HG02981 (cell line): Measurements from ENCODE around the gene THPO.

ENCODE experiments used
- ATAC-seq: cut with Tn5 transposase; IDR thresholded peaks from one replicate; pipeline ENCODE4 v1.9.1; 2021; ENCODE audit warnings: mild to moderate bottlenecking, moderate library complexity; ENCODE audit not compliant: unreplicated experiment

The THPO gene

DNA sequence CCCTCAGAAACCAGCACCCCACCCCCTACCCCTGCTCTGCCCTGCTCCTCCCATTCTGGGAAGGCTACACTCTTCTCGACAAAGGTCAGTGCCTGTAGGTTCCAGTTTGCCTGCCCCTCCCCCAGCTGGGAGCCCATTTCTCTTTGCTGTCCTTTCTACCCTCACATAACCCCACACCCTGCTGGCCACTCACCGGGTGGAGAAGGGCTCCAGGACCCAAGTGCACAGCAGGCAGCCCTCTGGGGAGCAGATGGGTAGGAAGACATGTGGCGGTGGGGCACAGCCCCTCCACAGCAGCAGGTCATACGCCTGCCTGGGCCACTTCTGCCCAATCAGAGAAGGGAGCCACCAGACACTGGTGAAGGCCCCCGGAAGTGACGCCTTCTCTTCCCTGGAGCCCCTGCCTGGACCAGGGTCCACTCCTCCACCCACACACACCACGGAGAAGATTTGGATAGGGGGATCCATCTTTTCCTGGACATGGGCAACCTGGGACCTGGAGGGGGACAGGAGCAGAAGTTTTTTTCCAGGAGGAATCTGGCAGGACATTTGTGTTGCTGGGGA lies at the start of gene THPO:
THPO (minus strand) TSS at position 326 of the 564 bp plus-strand sequence. CDS start 1,948 bp downstream, outside the sequence.
- no peak for ATAC-seq

- ATAC-seq = no peak
Measured at GRCh38 chr3:184426691-184427141, 48.7 kb upstream of the THPO start.

DNA sequence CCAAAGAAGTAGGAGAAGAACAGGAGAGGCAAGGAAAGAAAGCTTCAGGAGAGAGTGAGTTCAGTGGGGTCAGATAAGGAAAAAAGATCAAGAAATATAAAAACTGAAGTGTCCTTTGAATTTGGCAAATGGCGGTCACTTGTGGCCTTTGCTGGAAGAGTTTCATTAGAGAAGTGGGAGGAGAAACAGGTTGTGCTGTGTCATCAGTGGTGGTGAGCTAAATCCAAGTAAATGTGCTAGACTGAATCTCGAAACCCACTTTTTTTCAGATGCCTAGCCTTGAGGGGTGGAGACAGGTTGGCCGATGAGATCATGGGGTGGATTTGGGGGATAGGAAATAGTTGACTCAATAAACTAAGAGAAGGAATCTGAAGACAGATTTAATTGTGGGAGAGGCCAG lies 45.6 kb upstream of the THPO start:
- no peak for ATAC-seq

DNA sequence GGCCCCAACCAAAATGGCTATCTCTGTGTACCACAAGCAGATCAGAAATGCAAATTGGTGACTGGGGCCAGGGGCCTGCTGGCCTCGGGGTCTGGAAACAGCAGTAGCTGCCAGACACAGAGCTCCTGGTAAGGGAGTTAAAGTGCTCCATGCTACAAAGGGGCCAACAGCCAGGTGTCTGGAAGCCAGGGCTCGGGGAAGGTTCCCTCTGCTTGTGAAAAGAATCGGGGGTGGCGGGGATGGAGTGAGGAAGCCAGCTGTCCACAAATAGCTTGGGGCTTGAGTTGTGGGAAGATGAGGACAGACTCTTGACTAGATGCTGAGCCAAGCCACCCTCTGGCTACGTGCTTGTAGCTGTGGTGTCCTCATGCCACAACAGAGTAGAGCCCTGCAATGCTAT lies 41.2 kb upstream of the THPO start:
- no peak for ATAC-seq

DNA sequence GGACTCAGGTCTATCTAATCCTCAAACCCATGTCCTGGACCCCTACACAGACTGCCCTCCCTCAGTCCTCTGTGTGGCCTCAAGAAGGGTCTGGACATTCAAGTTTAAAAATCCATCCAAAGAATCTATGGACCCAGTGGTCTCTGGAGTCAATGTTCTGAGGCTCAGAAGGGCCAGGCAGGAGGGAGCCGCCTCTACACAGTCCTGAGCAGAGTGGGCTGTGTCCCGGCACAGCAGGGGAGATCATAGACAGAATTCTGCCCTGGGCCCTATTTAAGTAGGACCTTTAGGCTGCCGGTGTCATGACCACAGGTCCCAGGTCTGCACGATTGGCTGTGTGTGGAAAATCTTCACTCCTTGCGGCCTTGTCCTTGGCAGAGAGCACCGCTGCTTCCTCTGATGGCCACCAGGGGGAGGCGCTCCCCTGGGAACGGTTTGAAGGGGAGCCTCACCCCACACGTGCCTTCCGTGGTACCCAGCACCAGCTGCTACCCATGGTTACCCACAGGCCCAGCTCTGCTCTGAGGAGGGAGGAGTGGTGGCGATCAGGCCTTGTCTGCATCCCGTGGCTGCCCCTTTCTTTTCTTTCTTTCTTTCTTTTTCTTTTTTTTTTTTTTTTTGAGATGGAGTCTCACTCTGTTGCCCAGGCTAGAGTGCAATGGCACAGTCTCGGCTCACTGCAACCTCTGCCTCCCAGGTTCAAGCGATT lies 39.8 kb upstream of the THPO start:
- peak; percentile 91 for ATAC-seq

- ATAC-seq = no peak
Measured at GRCh38 chr3:184415203-184415490, 37.1 kb upstream of the THPO start.

DNA sequence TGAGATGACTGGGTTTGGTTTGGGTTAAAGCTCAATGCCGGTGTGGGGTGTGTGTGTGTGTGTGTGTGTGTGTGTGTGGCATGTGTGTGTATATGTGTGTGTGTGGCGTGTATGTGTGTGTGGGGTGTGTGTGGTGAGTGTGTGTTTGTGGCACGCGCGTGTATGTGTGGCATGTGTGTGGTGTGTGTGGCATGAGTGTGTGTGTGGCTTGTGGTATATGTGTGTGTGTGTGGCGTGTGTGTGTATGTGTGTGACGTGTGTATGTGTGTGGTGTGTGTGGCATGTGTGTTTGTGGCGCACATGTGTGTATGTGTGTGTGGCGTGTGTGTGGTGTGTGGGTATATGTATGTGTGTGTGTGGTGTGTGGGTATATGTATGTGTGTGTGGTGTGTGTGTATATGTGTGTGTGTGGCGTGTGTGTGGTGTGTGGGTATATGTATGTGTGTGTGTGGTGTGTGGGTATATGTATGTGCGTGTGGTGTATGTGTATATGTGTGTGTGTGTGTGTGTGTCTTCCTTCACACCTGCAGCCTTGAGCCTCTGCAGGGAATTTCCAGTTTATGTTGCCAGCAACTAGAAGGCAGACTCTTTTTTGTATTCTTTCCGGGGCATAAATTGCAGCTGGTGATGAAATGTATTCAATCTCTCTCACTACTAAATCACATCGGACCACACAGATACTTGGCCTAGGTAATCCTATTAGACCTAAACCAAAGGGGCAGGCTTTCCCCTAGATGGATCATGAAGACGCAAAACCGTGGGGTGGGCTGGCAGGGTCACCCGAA lies 36.6 kb upstream of the THPO start:
- ATAC-seq = no peak

- ATAC-seq = no peak
Measured at GRCh38 chr3:184409946-184410500, 32.0 kb upstream of the THPO start.

GRCh38 chr3:184409331-184409926 lies 31.4 kb upstream of the THPO start:
- no peak for ATAC-seq

DNA sequence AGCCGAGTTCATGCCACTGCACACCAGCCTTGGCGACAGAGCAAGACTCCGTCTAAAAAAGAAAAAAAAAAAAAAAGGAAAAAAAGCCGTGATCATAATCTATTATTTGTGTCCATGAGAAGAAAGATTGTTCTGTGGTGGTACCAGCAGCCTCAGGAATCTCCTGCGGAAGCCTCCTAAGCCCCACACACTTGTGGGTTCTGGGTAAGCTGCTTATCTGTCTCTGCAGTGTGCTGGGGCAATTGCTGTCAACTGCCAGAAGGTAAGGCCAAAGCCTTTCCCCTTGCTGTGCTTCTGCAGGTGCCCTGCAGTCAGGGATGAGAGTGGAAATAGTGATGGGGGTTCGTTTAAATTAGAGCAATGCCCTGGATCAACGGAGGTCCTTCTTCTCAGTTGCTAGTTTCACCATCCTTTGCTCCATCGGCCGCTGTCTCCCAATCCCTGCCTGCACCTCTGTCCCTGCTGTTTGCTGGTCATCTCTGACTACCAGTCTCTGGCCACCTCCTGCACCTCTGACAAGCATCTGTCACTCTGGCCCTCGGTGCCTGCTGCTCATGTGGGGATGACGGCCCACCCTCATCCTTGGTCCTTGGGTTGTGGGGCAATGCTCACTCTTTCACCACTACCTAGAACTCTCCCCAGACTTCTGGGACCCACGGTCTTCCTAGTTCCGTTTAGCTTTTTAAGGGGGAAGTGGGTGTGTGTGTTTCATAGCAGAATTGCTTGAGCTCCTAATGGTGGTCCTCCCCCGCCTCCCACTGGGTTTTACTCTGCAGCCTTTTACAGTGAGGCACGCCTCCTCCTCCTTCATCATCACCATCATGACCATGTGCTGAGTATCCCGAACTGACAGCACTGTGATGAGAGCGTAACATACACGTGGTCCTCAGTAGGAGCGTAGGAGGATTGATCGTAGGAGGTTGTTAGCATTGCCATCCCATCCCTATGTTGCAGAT lies 27.3 kb upstream of the THPO start:
- ATAC-seq = no peak

GRCh38 chr3:184399410-184399809 lies 21.4 kb upstream of the THPO start:
- ATAC-seq = no peak

- no peak for ATAC-seq
Measured at GRCh38 chr3:184395320-184395660, 17.3 kb upstream of the THPO start.

DNA sequence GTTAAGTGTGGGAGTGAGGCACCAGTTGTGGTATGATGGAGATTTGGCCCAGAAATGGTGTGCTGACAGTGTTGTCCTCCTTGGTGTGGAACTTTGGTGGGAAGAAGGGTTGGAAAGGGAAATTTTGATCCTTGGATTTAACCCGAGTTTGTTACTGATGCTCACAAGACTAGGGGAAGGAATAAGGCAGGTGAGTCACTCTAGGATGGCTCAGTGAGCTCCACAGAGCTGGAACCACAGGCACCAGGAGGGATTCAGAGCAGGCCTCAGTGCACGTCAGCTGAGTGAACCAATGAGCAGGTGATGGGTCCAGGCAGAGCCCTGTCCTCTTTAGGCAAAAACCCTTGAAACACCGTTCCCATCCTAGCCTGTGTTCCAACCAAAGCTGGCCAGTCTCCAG lies 13.3 kb upstream of the THPO start:
- ATAC-seq = no peak

DNA sequence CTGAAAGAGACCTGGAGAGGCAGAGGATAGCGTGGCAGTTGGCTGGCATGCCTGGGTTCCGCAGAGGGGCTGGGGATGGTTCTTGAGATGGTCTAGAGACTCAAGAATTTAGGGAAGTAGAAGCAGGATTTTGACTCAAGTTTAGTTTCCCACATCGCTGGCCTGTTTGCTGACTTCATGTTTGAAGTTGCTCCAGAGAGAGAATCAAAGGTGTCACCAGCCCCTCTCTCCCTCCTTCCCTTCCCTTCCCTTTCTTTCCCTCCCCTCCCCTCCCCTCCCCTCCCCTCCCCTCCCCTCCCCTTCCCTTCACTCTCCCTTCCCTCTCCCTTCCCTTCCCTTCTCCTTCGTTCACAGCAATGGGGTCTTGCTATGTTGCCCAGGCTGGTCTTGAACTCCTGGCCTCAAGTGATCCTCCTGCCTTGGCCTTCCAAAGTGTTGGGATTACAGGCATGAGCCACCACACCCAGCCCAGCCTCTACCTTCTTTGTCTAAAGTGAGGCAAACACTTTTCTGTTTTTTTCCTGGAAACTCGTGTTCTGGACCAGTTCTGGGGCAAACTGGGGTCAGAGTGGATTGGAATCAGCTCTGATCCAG lies 12.0 kb upstream of the THPO start:
- no peak for ATAC-seq

DNA sequence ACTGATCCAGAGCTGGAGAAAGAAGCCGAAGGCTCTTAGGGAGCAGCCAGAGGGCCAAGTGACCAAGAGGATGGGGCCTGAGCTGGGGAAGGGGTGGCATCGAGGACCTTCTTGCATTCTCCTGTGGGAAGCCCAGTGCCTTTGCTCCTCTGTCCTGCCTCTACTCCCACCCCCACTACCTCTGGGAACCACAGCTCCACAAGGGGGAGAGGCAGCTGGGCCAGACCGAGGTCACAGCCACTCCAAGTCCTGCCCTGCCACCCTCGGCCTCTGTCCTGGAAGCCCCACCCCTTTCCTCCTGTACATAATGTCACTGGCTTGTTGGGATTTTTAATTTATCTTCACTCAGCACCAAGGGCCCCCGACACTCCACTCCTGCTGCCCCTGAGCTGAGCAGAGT lies 11.4 kb upstream of the THPO start:
- no peak for ATAC-seq

GRCh38 chr3:184388936-184389230 lies 10.9 kb upstream of the THPO start:
- no peak for ATAC-seq

GRCh38 chr3:184388164-184388935 lies 10.3 kb upstream of the THPO start:
- no peak for ATAC-seq

DNA sequence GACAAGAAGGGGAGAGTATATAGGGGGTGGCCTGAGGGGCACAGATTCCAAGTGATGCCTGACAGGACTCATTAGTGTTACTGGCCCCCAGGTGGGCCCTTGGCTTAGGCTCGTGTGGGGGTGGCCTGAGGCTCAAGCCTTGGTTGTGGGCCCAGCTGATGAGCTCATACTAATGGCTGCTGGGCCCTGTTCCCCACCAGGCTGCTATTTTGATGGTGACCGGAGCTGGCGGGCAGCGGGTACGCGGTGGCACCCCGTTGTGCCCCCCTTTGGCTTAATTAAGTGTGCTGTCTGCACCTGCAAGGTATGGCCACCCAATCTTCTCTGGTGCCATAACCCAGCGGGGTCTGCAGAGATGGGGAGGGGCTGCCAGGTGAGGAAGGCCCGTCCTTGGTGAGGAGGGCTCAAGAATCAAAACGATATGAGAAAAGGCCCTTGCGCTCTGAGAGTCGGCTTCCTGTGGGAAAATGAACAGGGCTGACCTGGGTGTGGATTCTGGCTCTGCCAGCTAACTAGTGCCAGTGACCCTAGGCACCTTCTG lies 9.2 kb upstream of the THPO start:
- no peak for ATAC-seq

- ATAC-seq = no peak
Measured at GRCh38 chr3:184386047-184386806, 8.2 kb upstream of the THPO start.
